ENCODE results near the gene SLX9. TPM values are rescaled to one million over a fixed set of nuclear protein-coding genes. Genes with fewer than 3 reads are reported as not detected.
"Not testable (repeated sequence)": the region's sequence is repeated elsewhere in the genome, so short reads cannot be mapped to it uniquely, and the experiment has no call there.

Gene SLX9
- total and polyA plus RNA-seq, 12 donors, result 11.1 to 45.3 (median 23.7) TPM

DNA sequence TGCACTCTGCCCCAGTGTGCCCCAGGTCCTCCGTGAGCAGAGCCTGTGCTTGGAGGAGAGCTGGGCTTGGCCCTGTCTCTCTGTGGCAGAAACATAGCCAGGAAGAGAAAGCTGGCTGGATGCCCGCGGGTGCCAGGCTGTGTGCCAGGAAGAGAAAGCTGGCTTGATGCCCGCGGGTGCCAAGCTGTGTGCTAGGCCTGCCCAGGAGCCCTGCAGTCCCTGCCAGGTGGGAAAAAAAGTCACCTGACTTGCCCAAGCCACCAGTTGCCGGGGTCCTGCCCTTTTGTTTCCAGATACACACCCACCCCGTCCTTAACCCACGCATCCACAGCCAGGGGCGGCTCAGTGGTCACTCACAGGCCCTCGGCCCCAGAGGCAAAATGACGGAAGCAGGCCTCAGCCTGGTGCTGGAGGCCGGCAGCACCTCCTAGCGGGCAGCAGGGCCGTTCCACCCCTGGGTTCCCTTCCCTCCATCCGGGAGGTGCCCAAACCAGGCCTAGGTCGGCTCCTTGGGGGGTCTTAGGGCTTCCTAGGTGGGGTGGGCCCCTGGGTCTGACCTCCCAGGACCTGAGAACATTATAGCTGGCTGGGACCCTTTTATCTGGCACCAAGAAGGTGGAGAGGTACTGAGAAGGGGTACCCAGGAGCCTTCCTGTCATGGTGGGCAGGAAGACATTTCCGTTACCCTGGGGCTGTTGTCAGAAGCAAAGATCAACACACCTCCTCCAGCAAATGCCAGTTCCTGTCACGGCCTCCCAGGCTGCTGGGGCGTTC lies 28.3 kb upstream of the SLX9 start:
- Histone ChIP-seq H3K4me1 (replicated peaks in 1 of 2) (peaks cover 7 to 29% of the 10 kb centered on the region in 2 donors), H3K36me3 (replicated peaks in 1 of 2) (no peaks in the 10 kb centered on the region), H3K4me3 (no peak overlapping the region), H3K27ac (peak overlapping the region in 1 of 5 donors; percentile 51), H3K27me3 (no peaks in the 10 kb centered on the region), H3K9me3 (replicated peaks in 1 of 3) (no peaks in the 10 kb centered on the region)
- DNase-seq, result peak; percentile 72 to 91 (median 84)
- WGBS, 4 donors, result 43 to 68% (median 56%) methylated on average over 5 to 19 of the region's 19 CpGs
- intact Hi-C loops (cut with DNase I), result no loop called here
- TF ChIP-seq, protein P1, sequence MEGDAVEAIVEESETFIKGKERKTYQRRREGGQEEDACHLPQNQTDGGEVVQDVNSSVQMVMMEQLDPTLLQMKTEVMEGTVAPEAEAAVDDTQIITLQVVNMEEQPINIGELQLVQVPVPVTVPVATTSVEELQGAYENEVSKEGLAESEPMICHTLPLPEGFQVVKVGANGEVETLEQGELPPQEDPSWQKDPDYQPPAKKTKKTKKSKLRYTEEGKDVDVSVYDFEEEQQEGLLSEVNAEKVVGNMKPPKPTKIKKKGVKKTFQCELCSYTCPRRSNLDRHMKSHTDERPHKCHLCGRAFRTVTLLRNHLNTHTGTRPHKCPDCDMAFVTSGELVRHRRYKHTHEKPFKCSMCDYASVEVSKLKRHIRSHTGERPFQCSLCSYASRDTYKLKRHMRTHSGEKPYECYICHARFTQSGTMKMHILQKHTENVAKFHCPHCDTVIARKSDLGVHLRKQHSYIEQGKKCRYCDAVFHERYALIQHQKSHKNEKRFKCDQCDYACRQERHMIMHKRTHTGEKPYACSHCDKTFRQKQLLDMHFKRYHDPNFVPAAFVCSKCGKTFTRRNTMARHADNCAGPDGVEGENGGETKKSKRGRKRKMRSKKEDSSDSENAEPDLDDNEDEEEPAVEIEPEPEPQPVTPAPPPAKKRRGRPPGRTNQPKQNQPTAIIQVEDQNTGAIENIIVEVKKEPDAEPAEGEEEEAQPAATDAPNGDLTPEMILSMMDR (IDR thresholded peaks at IDR 0.05), result peak in 4 of 6 experiments; percentile 36 to 49 (median 40)
- no peak for TF ChIP-seq POLR2A (IDR thresholded peaks at IDR 0.05)

DNA sequence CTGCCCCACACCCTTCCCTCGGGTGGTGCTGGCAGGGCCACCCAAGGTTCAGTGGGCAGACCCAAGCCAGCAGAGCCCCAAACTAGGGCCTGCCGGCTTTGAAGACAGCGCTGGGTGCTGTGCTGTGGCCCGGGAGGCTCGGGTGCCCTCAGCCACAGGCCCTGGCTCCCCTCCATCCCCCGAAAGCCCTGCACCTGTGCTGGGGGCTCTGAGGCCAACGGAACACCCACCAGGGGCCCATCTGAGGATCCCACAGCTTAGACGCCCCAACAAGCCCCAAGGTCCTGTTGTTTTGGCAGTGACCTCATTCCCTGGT lies 27.7 kb upstream of the SLX9 start:
- no peak for DNase-seq
- no peak overlapping the region for H3K27ac ChIP-seq
- TF ChIP-seq, protein P1 (IDR thresholded peaks at IDR 0.05), result no peak
- TF ChIP-seq POLR2A (IDR thresholded peaks at IDR 0.05), result no peak
- H3K4me1 ChIP-seq (replicated peaks in 1 of 2), result peaks cover 7 to 29% of the 10 kb centered on the region in 2 donors
- 68 to 86% (median 79%) methylated on average over 4 to 8 of the region's 8 CpGs for WGBS, 4 donors
- H3K4me3 ChIP-seq, result no peak overlapping the region
- intact Hi-C loops (cut with DNase I), result no loop called here
- H3K27me3 ChIP-seq, result no peaks in the 10 kb centered on the region
- H3K36me3 ChIP-seq (replicated peaks in 1 of 2), result no peaks in the 10 kb centered on the region
- H3K9me3 ChIP-seq (replicated peaks in 1 of 3), result no peaks in the 10 kb centered on the region

DNA sequence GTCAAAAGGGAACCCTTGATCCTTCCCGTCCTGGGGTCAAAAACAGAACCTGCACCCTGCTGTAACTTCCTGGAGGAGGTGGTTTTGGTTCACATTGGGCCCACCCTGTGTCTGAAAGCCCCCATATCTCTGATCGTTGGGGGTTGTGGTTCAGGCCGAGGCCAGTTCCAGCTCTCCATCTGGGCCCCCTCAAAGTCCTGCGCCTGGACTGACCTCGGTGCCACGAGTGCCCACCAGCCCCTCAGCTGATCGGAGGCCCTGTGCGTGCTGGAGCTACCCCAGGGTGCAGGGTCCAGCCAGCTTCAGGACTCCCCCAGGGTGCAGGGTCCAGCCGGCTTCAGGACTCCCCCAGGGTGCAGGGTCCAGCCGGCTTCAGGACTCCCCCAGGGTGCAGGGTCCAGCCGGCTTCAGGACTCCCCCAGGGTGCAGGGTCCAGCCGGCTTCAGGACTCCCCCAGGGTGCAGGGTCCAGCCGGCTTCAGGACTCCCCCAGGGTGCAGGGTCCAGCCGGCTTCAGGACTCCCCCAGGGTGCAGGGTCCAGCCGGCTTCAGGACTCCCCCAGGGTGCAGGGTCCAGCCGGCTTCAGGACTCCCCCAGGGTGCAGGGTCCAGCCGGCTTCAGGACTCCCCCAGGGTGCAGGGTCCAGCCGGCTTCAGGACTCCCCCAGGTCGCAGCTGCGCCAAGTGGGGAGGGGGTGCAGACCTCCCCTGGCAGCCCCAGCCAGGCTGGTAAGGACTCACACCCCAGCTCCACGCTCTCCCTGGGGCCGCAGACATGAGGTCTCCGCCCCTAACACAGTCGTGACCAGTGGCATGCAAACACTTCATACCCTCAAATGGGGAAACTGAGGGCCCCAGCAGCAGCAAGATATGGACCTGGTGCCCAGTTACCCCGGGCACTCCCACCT lies 27.1 kb upstream of the SLX9 start:
- H3K9me3 ChIP-seq (replicated peaks in 1 of 3); DNase-seq; H3K36me3 ChIP-seq (replicated peaks in 1 of 2); H3K4me3 ChIP-seq; H3K27ac ChIP-seq; intact Hi-C loops (cut with DNase I); H3K27me3 ChIP-seq: not testable (repeated sequence)
- H3K4me1 ChIP-seq (replicated peaks in 1 of 2), result peaks cover 7 to 29% of the 10 kb centered on the region in 2 donors
- 73 to 90% (median 76%) methylated on average over 2 to 19 of the region's 25 CpGs for WGBS, 4 donors

DNA sequence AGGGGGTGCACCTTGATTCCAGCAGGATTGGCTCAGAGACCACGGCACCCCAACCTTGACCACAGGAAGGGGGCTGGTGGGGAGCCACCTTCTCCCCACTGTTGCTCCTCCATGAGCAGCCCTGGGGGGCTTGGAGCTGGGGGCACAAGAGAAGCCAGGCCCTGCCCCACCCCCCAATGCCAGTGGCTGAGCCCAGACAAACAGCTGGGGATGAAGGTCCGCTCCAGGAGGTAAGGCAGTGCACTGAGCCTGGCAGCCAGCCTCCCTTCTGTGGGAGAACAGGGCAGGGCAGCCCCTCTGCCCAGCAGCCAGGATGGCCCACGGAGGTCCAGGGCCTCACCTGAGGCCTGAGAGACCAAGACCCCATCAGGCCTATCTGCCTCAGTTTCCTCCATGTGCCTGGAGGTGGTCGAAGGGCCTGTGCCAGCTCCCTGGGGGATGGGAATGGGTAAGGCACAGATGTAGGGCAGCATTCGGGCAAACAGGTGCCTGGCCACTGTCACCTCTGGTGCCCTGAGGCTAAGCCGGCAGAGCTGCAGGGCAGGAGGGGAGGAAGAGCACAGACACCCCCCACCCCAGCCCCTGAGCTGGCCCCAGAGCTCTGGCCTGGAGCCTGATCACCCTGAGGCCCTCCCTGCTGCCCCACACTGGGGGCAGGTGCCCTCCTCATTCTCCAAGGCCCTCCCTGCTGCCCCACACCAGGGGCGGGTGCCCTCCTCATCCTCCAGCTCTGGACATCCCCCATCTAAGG lies 26.2 kb upstream of the SLX9 start:
- intact Hi-C loops (cut with DNase I), result no loop called here
- 69 to 81% (median 77%) methylated on average over 3 to 7 of the region's 7 CpGs for WGBS, 4 donors
- peak overlapping the region in 1 of 5 donors; percentile 3 for H3K27ac ChIP-seq

More for the DNA sequence above, 26.2 kb upstream of the SLX9 start:
- H3K4me1 ChIP-seq (replicated peaks in 1 of 2), result peaks cover 7 to 29% of the 10 kb centered on the region in 2 donors
- no peaks in the 10 kb centered on the region for H3K36me3 ChIP-seq (replicated peaks in 1 of 2)
- H3K27me3 ChIP-seq, result peaks cover 6% of the 10 kb centered on the region
- H3K4me3 ChIP-seq, result no peak overlapping the region
- no peak for TF ChIP-seq POLR2A (IDR thresholded peaks at IDR 0.05)
- DNase-seq, result no peak
- H3K9me3 ChIP-seq (replicated peaks in 1 of 3), result no peaks in the 10 kb centered on the region
